Osteocyte (in vitro differentiated cells): ENCODE data around the gene USH1G. TPM values are rescaled to one million over a fixed set of nuclear protein-coding genes. Genes with fewer than 3 reads are reported as not detected.

ENCODE experiments used
- DNase-seq: peaks from one replicate; pipeline ENCODE4 v3.0.0; 2021; ENCODE audit warnings: mixed read lengths; ENCODE audit not compliant: unreplicated experiment; ENCODE audit errors: extremely low spot score
- H3K27ac Mint-ChIP-seq: one replicate; pipeline ENCODE4 v1.8.0; 2021; ENCODE audit warnings: mild to moderate bottlenecking, mixed read lengths; ENCODE audit not compliant: unreplicated experiment
- H3K27me3 Mint-ChIP-seq: one replicate; pipeline ENCODE4 v1.8.0; 2021; ENCODE audit warnings: mixed read lengths; ENCODE audit not compliant: unreplicated experiment
- H3K36me3 Mint-ChIP-seq: one replicate; pipeline ENCODE4 v1.8.0; 2021; ENCODE audit warnings: mixed read lengths; ENCODE audit not compliant: unreplicated experiment
- H3K4me1 Mint-ChIP-seq: one replicate; pipeline ENCODE4 v1.8.0; 2021; ENCODE audit warnings: mixed read lengths; ENCODE audit not compliant: unreplicated experiment
- H3K4me3 Mint-ChIP-seq: one replicate; pipeline ENCODE4 v1.8.0; 2021; ENCODE audit warnings: mild to moderate bottlenecking, moderate library complexity, mixed read lengths; ENCODE audit not compliant: unreplicated experiment
- H3K9me3 Mint-ChIP-seq: one replicate; pipeline ENCODE4 v1.8.0; 2021; ENCODE audit warnings: mixed read lengths; ENCODE audit not compliant: unreplicated experiment
- CTCF ChIP-seq: fragments of 200-600 bp; sonication (generic); IDR thresholded peaks from 2 replicates; pipeline ENCODE4 v1.5.0; 2021; ENCODE audit warnings: antibody characterized with exemption, mild to moderate bottlenecking, moderate library complexity
- total RNA-seq: library from RNA; stranded (reverse); gene quantifications from 2 replicates; pipeline ENCODE4 v1.2.1, GENCODE V29; 2021

The USH1G gene
- total RNA-seq, 1 donor from 2014 or later, result not detected

DNA sequence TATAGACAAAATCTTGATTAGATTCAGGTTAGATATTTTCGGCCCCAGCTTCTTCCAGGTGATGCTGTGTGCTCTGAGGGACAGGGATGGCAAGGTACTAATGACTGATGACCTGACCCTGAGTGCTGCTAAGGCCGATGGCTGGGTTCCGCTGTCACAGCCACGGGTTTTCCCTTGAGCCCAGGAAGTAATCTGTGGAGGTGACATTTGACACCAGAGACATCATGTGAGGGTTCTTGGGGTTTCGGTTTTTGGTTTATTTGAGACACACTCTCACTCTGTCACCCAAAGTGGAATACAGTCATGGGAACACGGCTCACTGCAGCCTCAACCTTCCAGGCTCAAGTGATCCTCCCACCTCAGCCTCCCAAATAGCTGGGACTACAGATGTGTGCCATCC is 22.5 kb upstream of the USH1G start:
- peaks cover 32% of the 10 kb centered on the region for H3K27me3 Mint-ChIP-seq
- no peak for DNase-seq
- no peaks in the 10 kb centered on the region for H3K9me3 Mint-ChIP-seq
- no peak overlapping the region for H3K4me3 Mint-ChIP-seq
- no peaks in the 10 kb centered on the region for H3K36me3 Mint-ChIP-seq
- no peaks in the 10 kb centered on the region for H3K4me1 Mint-ChIP-seq
- no peak overlapping the region for H3K27ac Mint-ChIP-seq
- TF ChIP-seq CTCF, result no peak

DNA sequence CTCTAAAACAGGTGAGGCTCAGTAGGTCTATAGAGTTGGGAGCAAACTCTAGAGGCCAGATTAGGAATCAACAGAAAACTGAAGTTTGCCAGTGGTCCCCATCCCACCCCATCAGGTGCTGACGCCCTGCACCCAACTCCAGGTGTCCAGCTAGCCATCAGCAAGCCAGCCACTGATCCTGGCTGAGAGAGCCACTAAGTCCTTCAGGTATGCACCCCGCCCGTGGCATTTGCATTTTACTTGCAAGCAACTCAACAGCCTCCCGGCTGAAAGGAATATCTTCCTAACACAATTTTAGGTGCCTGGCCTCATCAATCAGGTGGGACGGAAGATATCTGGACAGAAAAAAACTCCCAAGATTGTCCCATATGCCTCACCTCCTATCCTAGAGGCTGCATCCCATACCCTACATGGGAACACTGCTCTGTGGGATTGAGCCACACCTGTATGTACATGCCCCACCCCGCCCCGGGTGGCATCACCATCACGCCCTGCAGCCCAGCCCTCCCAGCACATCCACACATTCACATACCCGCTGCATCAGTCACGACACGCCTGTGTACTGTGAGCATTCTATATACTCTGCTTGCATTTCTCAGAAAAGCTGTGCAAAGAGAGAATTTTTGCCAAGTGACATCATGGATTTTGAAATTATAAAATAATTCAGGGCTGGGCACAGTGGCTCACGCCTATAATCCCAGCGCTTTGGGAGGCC is 20.9 kb upstream of the USH1G start:
- TF ChIP-seq CTCF, result no peak
- Mint-ChIP-seq H3K36me3 (peaks cover 1% of the 10 kb centered on the region), H3K27ac (no peak overlapping the region), H3K4me3 (no peak overlapping the region), H3K9me3 (no peaks in the 10 kb centered on the region), H3K4me1 (no peaks in the 10 kb centered on the region), H3K27me3 (peaks cover 34% of the 10 kb centered on the region)
- DNase-seq, result no peak

DNA sequence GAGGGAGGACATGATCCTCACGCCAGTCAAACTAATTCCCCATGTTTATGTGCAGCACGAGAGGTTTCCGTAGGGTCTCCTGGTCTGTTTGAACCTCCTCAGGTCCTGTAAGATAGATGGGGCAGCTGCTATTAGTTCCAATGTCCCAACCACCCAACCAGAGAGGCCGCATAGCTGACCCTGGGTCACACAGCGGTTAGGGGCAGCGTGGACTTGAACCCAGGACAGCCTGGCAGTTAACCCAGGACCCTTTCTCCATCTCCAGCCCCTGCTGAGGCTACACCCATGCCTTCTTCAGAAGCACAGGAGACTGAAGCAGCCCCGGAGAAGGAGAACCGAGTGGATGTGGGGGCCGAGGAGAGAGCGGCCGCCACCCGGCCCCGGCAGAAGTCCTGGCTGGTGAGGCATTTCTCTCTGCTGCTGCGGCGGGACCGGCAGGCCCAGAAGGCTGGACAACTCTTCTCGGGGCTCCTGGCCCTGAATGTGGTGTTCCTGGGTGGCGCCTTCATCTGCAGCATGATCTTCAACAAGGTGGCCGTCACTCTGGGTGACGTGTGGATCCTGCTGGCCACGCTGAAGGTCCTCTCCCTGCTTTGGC is 18.2 kb upstream of the USH1G start:
- no peak overlapping the region for H3K27ac Mint-ChIP-seq
- H3K4me1 Mint-ChIP-seq, result no peaks in the 10 kb centered on the region
- H3K36me3 Mint-ChIP-seq, result peaks cover 1% of the 10 kb centered on the region
- H3K4me3 Mint-ChIP-seq, result no peak overlapping the region
- no peaks in the 10 kb centered on the region for H3K9me3 Mint-ChIP-seq
- TF ChIP-seq CTCF, result no peak
- DNase-seq, result no peak
- H3K27me3 Mint-ChIP-seq, result peaks cover 57% of the 10 kb centered on the region

DNA sequence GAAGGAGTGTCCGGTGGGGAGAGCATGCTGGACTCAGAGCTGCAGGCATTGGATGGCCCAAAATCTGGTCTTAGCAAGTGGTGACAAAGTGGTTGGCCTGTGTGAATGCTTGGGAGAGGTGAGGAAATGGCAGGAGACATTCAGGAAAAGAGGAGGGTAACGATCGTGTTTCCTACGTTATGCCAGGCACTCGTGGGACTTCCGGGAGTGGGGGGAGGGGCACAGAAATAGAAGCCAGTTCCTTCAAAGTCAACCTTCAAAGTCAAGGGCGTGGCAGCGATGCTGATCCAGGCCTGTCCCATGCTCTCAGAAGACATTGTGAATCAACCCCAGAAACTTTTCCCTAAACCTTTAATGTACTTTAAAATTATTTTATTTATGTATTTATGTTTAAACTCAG is 16.5 kb upstream of the USH1G start:
- H3K4me3 Mint-ChIP-seq, result no peak overlapping the region
- peaks cover 1% of the 10 kb centered on the region for H3K36me3 Mint-ChIP-seq
- H3K9me3 Mint-ChIP-seq, result no peaks in the 10 kb centered on the region
- DNase-seq, result no peak
- H3K27me3 Mint-ChIP-seq, result peaks cover 55% of the 10 kb centered on the region
- no peak overlapping the region for H3K27ac Mint-ChIP-seq
- no peak for TF ChIP-seq CTCF
- no peaks in the 10 kb centered on the region for H3K4me1 Mint-ChIP-seq

GRCh38 chr17:74938194-74938950 is 15.3 kb upstream of the USH1G start:
- H3K9me3 Mint-ChIP-seq, result no peaks in the 10 kb centered on the region
- no peak overlapping the region for H3K27ac Mint-ChIP-seq
- no peak overlapping the region for H3K4me3 Mint-ChIP-seq
- H3K36me3 Mint-ChIP-seq, result peaks cover 1% of the 10 kb centered on the region
- H3K27me3 Mint-ChIP-seq, result peaks cover 59% of the 10 kb centered on the region
- no peak for TF ChIP-seq CTCF
- DNase-seq, result no peak
- H3K4me1 Mint-ChIP-seq, result no peaks in the 10 kb centered on the region
